ENCODE measurements around the gene IFITM5.
"Not testable (repeated sequence)": the region's sequence is repeated elsewhere in the genome, so short reads cannot be mapped to it uniquely, and the experiment has no call there.

The IFITM5 gene

DNA sequence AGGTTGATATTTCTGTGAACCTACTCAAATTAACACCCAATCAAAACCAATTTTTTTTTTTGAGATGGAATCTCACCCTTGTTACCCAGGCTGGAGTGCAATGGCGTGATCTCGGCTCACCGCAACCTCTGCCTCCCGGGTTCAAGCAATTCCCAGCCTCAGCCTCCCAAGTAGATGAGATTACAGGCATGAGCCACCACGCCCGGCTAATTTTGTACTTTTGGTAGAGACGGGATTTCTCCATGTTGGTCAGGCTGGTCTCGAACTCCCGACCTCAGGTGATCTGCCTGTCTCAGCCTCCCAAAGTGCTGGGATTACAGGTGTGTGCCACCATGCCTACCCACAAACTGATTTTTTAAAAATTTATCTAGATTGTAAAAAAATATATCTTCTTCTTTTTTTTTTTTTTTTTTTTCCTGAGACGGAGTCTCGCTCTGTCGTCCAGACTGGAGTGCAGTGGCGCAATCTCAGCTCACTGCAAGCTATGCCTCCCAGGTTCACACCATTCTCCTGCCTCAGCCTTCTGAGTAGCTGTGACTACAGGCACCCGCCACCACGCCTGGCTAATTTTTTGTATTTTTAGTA, 29.3 kb upstream of the IFITM5 start:
- DNase-seq (ENCODE audit: extremely low read depth in 1 of 2, low read depth in 1 of 2): not testable (repeated sequence)

DNA sequence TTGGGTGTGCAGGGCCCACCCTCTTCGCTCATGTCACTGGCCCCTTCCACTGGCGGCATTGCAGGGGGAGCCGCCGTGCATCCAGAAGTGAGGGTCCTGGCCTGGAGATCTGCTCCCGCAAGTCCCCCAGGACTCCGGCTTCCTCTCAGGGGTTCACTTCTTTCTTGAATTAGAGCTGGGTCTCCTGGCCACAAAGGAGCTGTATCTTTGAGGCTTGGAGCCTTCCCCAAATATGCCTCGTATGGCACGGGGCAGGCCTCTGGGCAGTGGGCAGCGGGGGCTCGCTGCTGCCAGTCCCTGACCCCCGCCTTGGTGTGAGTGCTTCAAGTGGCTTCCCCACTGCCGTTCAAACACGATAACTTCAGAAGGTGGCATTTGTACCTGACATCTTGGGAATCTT, 28.7 kb upstream of the IFITM5 start:
- no peak for DNase-seq (ENCODE audit: extremely low read depth in 1 of 2, low read depth in 1 of 2)

DNA sequence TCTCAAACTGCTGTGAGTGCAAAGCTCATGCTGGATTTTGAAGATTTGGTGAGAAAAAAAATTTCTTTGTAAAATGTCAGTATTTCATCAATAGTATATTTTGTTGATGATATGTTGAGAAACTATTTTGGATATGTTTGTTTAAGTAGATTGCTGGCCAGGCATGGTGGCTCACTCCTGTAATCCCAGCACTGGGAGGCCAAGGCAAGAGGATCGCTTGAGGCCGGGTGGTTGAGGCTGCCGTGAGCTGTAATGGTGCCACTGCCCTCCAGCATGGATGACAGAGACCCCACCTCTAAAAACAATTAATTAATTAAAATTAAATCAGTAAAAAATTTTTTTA, 28.2 kb upstream of the IFITM5 start:
- DNase-seq (ENCODE audit: extremely low read depth in 1 of 2, low read depth in 1 of 2): no peak

DNA sequence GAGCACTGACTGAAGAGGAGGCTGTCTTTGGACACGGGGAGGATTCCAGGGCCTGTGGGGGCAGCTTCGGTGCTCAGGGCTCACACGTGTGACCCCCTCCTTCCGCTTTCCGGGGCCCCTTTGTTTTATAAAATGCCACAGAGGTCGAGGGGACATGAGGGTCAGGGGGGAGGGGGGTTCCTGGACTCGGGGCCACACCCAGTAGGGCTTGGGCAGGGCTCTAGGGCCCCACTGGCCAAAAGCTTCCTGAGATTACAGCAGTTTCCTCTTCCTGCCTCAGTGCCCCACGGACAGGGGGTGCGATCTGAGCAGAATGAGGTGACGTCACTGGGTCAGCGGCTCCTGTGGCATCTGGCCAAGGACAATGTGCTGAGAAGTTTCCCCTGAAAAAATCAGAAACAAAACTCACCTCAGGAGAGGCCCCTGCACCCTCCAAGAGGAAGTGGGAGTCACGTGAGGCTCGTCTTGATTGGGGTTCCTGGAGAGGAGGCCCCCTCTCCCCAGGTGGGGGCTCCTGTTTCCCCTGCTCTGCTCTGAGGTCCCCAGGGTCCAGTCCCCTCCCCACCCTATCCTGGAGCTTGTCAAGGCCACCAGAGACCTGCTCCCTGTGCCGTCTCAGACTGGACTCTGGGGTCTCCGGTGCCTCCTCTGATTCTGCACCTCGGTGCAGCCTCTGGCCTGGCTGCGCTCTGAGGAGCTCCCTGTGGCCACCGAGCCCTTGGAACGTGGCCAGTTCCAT, 27.7 kb upstream of the IFITM5 start:
- peak in 1 of 2 donors; percentile 60 for DNase-seq (ENCODE audit: extremely low read depth in 1 of 2, low read depth in 1 of 2)

DNA sequence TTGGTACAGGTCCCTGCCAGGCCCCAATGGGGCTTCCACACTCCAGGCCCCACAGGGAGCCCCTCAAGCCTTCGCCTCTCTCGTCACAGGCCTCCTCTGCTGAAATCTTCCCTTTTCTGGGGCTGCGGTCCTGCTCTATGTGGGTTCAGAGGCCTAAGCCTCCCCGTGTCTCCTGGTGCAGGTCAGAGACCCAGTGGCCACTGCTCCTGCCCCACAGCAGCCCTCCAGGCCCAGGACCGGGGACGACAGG, 27.2 kb upstream of the IFITM5 start:
- no peak for DNase-seq (ENCODE audit: extremely low read depth in 1 of 2, low read depth in 1 of 2)

DNA sequence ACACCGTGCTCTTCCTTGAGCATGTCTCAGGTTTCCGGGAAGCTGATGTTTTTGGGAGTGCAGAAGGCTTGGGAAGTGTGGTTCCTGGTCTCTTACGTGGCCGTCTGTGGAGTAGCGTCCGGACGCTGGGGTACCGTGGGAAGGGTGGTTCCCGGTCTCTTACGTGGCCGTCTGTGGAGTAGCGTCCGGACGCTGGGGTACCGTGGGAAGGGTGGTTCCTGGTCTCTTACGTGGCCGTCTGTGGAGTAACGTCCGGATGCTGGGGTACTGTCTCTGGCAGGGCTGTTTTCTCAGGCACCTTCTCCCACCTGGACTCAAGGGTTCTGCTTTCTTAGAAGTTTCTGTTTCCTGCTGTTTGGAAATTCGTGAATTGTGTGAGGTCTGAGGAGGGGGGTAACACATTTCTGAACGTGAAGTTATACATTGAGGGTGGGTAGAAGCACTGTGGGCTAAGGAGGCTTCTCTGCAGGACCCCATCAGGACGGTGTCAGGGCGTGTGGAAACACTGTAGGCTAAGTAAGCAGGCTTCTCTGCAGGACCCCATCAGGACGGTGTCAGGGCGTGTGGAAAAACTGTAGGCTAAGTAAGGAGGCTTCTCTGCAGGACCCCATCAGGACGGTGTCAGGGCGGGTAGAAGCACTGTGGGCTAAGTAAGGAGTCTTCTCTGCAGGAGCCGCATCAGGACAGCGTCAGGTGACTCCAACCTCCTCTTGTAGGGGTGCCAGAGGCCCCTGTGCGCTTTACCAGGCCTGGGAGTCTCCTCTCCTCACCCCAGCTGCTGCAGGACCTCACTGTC, 26.7 kb upstream of the IFITM5 start:
- no peak for DNase-seq (ENCODE audit: extremely low read depth in 1 of 2, low read depth in 1 of 2)

DNA sequence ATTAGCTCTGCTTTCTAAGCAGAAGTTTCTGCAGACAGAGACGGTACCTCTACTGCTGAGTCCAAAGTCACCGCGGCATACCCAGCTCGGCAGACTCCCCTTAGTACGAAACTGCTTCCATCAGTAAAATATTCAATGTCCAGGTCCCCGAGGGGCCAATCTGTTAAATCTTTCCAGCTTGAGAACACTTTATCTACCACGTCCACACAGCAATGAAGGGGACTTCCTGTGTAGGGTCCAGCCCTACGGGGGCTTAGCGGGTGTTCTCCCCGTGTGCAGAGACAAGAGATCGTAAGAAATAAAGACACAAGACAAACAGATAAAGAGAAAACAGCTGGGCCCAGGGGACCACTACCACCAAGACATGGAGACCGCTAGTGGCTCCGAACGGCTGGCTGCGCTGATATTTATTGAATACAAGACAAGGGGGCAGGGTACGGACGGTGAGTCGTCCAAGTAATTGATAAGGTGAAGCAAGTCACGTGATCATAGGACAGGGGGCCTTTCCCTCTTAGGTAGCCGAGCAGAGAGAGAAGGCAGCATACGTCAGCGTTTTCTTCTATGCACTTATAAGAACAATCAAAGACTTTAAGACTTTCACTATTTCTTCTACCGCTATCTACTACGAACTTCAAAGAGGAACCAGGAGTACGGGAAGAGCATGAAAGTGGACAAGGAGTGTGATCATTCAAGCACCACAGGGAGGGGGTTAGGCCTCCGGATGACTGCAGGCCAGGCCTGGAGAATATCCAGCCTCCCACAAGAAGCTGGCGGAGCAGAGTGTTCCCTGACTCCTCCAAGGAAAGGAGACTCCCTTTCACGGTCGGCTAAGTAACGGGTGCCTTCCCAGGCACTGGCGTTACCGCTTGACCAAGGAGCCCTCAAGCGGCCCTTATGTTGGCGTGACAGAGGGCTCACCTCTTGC, 25.5 kb upstream of the IFITM5 start:
- DNase-seq (ENCODE audit: extremely low read depth in 1 of 2, low read depth in 1 of 2): not testable (repeated sequence)

DNA sequence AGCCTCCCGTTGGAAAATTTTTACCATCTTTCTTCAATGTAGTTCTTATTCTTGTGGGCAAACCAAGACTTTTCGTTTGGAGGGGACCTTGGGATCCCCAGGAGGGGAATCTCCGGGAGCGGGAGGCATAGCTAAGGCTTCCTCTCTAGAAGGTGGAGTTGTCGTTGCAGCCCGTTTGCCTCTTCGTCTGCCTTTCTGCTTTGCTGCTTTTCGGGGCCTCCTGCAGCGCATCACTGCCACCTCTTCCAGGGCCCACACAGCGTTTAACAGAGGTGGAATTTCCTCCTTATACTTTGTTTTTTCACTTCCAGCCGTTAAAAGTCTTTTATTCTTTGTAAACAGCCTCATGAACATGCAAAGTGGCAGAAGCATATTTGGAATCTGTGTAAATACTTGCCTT, 24.8 kb upstream of the IFITM5 start:
- DNase-seq (ENCODE audit: extremely low read depth in 1 of 2, low read depth in 1 of 2): no peak

DNA sequence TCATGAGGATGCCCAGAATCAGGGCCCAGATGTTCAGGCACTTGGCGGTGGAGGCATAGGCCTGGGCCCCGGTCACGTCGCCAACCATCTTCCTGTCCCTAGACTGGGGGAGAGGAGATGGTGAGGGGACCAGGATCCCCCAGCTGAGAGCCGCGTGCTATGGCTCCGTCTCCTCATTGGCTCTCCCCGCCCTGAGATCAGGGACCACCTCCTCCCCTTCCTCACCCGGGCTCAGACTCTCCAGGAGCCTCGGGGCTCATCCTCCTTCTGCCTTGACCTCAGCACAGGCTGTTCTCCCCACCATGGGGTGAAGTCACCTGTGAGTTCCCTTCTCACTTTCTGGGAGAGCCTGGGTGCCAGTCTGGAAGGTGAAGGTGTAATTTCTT, 20.6 kb upstream of the IFITM5 start:
- not testable (repeated sequence) for DNase-seq (ENCODE audit: extremely low read depth in 1 of 2, low read depth in 1 of 2)

DNA sequence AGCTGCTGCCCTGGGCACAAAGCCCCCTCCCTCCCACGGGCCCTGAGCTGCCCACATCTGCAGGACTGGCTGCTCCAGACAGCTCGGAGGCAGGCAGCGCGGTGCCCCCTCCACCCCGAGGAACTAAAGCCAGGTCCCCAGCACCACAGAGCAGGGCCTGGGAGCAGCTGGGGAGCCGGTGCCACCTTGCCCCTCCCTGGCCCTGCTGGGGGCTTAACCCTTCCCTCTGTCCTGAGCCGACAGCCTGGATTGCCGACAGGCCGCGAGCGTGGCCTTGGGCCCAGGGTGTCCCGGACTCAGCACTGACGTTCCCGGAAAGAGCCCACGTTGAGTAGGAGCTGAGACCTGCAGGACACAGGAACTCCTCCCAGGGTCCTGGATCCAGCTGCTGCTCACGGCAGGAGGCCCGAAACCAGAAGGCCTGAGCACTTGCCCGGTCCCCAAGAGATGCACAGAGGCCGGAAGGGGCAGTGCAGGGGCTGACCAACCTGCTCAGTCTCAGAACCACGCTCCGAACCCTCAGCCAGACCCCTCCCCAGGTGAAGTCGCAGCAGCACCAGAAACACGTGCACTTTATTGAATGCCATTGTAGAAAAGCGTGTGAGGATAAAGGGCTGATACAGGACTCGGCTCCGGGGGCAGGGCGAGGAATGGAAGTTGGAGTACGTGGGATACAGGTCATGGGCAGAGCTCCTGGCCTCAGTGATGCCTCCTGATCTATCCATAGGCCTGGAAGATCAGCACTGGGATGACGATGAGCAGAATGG, 20.0 kb upstream of the IFITM5 start:
- not testable (repeated sequence) for DNase-seq (ENCODE audit: extremely low read depth in 1 of 2, low read depth in 1 of 2)

DNA sequence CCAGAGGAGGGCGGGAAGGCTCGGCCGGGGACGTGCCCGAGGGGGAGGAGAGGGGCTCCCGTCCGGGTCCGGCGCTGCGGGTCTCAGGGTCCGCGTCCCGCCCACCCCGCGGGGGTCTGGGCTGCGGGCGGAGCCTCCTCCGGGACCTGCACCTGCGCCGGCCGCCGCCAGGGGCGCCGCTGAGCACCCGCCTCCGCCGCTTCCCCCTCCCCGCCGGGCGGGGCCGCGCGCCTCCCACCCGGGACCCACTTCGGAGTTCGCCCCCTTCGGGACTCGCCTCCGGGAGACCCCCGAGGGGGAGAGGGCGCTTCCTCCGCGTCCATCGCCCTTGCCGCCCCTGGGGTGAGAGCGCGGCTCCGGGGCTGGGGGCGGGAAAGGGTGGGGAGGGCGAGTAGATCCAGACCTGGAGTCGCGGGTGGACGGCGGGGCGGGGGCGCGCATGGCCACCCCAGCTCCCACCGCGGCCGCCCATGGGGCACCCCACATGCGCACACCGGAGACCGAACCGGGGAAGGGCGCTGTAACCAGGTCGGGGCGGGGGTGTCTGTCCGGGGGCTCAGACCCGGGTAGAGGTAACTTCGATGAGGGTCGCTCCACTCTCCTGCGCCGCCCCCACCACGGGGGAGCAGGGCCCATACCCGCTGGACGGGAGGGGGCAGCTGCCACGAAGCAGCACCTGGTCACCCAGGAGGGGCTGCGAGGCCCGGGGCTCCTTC, 19.2 kb upstream of the IFITM5 start:
- DNase-seq (ENCODE audit: extremely low read depth in 1 of 2, low read depth in 1 of 2): not testable (repeated sequence)

DNA sequence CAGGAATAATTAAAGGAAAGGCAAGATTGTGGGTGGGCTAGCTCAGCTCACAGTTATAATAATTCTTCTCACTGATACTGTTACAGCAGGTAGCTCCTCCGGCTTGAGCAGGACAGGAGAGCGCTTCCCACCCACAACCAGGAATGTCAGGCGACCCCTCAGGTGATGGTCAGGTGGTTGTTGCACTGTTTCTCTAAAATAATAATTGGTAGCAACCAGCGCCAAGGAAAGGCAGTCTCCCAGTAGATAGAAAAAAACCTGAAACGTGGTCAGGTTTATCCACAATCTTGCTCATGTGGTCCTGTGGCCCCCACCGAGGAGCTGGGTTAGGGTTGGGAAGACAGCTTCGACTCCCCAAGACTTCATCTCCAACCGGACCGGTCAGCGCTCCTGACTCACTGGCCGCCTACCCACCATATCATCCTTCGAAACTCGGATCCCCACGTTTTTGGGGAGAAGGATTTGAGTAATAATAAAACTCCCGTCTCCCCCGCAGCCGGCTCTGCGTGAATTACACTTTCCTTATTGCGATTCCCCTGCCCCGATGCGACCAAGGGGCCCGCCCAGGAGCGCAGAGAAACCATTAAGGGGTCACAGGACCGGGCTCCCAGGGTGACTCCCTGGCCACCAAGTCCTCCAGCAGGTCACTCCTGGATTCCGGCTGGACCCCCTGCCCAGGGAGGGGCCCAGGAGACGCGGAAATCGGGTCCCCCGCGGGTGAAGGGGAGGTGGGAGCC, 18.5 kb upstream of the IFITM5 start:
- DNase-seq (ENCODE audit: extremely low read depth in 1 of 2, low read depth in 1 of 2): not testable (repeated sequence)

DNA sequence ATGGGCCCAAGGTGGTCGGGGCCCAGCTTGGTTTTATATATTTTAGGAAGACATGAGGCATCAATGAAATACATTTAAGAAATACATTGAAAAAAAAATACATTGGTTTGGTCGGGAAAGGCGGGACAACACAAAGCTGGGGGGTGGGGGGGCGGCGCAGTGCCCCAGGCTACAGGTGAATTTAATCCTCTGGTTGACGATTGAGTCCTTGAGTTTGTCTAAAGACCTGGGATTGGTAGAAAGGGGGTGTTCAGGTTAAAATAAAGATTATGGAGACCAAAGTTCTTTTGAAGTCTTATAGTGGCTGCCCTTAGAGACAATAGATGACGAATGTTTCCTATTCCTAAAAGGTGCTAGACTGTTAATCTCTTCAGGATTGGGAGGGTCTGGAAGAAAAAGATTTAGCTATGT, 17.6 kb upstream of the IFITM5 start:
- DNase-seq (ENCODE audit: extremely low read depth in 1 of 2, low read depth in 1 of 2): no peak

DNA sequence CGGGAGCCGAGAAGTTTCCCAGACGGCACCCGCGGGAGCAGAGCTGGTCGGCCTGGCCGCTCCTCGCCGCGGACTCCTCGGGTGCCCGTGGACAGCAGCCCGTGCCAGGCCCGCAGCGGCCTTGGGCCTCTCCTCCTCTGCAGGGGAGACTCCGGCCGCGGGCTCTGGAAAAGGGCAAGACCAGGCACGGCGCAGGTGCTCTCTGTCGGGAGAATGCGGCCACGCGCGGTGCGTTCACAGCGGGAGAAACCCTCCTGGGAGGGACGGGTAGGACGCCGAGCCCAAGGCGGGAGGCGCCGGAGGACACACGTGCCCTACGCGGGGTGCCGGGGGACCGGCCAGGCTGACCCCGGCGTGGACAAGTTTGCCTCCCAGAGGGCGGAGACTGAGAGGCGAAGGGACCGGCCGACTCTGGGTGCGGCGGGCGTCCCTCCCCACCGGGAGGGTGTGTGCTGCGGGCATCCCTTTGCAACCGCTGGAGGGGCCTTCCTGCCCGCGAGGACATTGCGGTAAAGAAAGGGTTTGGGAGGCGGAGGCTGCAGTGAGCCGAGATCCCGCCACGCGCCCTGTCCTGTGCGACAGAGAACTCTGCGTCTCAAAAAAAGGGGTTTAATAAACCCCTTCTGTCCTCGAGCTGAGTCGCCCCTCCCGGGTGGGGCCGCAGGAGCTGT, 16.8 kb upstream of the IFITM5 start:
- DNase-seq (ENCODE audit: extremely low read depth in 1 of 2, low read depth in 1 of 2): no peak

DNA sequence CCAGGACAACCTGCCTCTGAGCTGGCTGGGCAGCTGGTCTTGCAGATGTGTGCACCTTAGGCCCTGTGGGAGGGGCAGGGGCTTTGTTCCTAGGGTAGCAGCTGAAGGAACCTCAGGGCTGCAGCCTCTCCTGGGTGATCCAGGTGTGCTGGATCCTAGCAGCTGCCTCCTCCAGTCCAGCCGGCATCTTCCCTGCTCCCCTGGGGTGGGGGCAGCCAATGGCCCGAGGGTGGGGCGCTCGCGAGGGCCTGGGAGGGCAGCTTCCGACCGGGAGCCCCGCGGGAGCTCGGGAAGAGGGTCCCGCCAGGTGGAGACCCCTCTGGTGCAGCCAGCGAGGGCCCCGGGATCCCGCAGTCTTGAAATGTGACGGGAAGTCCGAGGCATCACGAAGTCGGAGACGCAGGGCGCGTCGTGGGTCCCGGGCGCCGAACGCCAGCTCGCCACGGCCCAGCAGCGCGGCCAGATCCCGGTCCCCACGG, 16.2 kb upstream of the IFITM5 start:
- DNase-seq (ENCODE audit: extremely low read depth in 1 of 2, low read depth in 1 of 2): no peak

DNA sequence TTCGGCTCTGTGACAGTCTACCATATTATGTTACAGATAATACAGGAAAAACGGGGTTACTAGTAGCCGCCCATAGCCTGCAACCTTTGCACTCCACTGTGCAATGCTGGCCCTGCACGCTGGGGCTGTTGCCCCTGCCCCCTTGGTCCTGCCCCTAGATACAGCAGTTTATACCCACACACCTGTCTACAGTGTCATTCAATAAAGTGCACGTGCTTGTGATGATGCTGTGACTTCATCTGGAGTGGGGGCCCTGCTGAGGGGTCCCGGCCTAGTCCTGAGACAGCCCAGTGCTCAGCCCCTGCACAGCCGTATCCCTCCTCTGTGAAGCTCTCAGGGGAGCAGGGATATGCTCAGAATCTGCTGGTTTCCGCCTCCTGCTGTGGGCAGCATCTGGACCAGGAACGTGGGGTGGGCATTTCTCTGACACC, 15.7 kb upstream of the IFITM5 start:
- DNase-seq (ENCODE audit: extremely low read depth in 1 of 2, low read depth in 1 of 2): no peak

DNA sequence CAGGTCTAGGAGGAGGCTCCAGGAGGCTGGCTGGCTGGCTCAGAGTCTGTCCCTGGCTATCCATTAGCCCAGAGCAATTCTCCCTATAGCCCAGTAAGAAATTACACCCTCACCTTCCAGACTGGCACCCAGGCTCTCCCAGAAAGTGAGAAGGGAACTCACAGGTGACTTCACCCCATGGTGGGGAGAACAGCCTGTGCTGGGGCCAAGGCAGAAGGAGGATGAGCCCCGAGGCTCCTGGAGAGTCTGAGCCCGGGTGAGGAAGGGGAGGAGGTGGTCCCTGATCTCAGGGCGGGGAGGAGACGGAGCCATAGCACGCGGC, 15.2 kb upstream of the IFITM5 start:
- DNase-seq (ENCODE audit: extremely low read depth in 1 of 2, low read depth in 1 of 2): not testable (repeated sequence)

DNA sequence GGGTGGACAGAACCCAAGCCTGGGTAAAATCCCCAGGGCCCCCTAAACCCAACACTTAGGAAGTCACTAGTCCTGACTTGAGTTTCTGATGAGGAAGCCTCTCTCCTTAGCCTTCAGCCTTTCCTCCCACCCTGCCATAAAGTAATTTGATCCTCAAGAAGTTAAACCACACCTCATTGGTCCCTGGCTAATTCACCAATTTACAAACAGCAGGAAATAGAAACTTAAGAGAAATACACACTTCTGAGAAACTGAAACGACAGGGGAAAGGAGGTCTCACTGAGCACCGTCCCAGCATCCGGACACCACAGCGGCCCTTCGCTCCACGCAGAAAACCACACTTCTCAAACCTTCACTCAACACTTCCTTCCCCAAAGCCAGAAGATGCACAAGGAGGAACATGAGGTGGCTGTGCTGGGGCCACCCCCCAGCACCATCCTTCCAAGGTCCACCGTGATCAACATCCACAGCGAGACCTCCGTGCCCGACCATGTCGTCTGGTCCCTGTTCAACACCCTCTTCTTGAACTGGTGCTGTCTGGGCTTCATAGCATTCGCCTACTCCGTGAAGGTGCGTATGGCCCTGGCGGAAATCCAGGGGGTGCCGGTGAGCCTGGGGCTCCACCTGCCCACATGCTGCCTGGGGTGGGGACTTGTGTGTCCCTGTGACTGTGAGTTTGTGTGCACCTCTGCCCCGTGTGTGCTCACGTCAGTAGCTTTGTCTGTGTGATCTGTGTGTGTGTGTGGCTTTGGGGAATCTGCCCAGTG, 14.6 kb upstream of the IFITM5 start, which contains the start of gene IFITM1:
Gene IFITM1 (plus strand): TSS at position 254 of the 767 bp plus-strand sequence. CDS start 131 bp downstream, at position 385.
- no peak for DNase-seq (ENCODE audit: extremely low read depth in 1 of 2, low read depth in 1 of 2)
